ENCODE results near the gene G3BP1. TPM values are rescaled to one million over a fixed set of nuclear protein-coding genes. Genes with fewer than 3 reads are reported as not detected.

Gene G3BP1
- total and polyA plus RNA-seq, 2 of the 13 experiments (the other 11 are each of a cell fraction or from before 2014, with no cell fraction given): 36.7 to 320 TPM

GRCh38 chr5:151755383-151755782 lies 16.4 kb upstream of the G3BP1 start (continued):
- TF ChIP-seq ZNF180 (CRISPR knock-in tag; IDR thresholded peaks at IDR 0.05; ENCODE audit: borderline replicate concordance, low read depth) (no peak), MIER2 (CRISPR knock-in tag; IDR thresholded peaks at IDR 0.05) (no peak), SMAD1 (CRISPR knock-in tag; IDR thresholded peaks at IDR 0.05; ENCODE audit: borderline replicate concordance, low read depth) (no peak), ZBTB26 (CRISPR knock-in tag; IDR thresholded peaks at IDR 0.05; ENCODE audit: borderline replicate concordance) (peak; percentile 54; the same call in 1 of the 2 replicates), ZNF629 (CRISPR knock-in tag; conservative IDR thresholded peaks at IDR 0.05) (no peak), CTCF (CRISPR knock-in tag; IDR thresholded peaks at IDR 0.05) (peak; percentile 2; the same call in 1 of the 2 replicates), ZNF224 (CRISPR knock-in tag; IDR thresholded peaks at IDR 0.05) (no peak), REL (CRISPR knock-in tag; conservative IDR thresholded peaks at IDR 0.05) (no peak), GPN1 (CRISPR knock-in tag; IDR thresholded peaks at IDR 0.05; ENCODE audit: borderline replicate concordance) (no peak), FOSL2 (CRISPR knock-in tag; IDR thresholded peaks at IDR 0.05) (0 out of 2 replicates have a peak, but pooled peaks have one; percentile 21), ZFP41 (CRISPR knock-in tag; IDR thresholded peaks at IDR 0.05; ENCODE audit: borderline replicate concordance) (no peak), HNF4A (CRISPR knock-in tag; IDR thresholded peaks at IDR 0.05) (peak; percentile 90), ZNF619 (CRISPR knock-in tag; IDR thresholded peaks at IDR 0.05) (no peak), ZNF335 (CRISPR knock-in tag; IDR thresholded peaks at IDR 0.05) (no peak), ZHX2 (IDR thresholded peaks at IDR 0.05; ENCODE audit: low read depth) (no peak), ZHX2 (CRISPR knock-in tag; IDR thresholded peaks at IDR 0.05; ENCODE audit: borderline replicate concordance) (no peak), KDM3A (CRISPR knock-in tag; IDR thresholded peaks at IDR 0.05; ENCODE audit: low read depth) (no peak), ZNF292 (CRISPR knock-in tag; IDR thresholded peaks at IDR 0.05; ENCODE audit: borderline replicate concordance, low read depth) (no peak; the same call in 1 of the 2 replicates), KDM4B (CRISPR knock-in tag; IDR thresholded peaks at IDR 0.05) (no peak), ZMYM4 (CRISPR knock-in tag; IDR thresholded peaks at IDR 0.05) (peak; percentile 30; the same call in 1 of the 2 replicates), MYC (CRISPR knock-in tag; IDR thresholded peaks at IDR 0.05; ENCODE audit: borderline replicate concordance) (no peak), ZNF275 (CRISPR knock-in tag; IDR thresholded peaks at IDR 0.05; ENCODE audit: borderline replicate concordance) (no peak)

All from HepG2 (cell line).